Skeletal muscle cell (primary cell): ENCODE data around the gene DNAAF2.
"Not testable (repeated sequence)": the region's sequence is repeated elsewhere in the genome, so short reads cannot be mapped to it uniquely, and the experiment has no call there.

Experiments used
- DNase-seq: peaks from one replicate; pipeline ENCODE4 v3.0.0-alpha.2; 2010; ENCODE audit warnings: low read depth
- H3K4me3 ChIP-seq: 2 replicates; pipeline ENCODE4 v1.5.1; 2011; ENCODE audit warnings: low read depth, mild to moderate bottlenecking, control low read depth, low read length, moderate library complexity

Gene DNAAF2, protein sequence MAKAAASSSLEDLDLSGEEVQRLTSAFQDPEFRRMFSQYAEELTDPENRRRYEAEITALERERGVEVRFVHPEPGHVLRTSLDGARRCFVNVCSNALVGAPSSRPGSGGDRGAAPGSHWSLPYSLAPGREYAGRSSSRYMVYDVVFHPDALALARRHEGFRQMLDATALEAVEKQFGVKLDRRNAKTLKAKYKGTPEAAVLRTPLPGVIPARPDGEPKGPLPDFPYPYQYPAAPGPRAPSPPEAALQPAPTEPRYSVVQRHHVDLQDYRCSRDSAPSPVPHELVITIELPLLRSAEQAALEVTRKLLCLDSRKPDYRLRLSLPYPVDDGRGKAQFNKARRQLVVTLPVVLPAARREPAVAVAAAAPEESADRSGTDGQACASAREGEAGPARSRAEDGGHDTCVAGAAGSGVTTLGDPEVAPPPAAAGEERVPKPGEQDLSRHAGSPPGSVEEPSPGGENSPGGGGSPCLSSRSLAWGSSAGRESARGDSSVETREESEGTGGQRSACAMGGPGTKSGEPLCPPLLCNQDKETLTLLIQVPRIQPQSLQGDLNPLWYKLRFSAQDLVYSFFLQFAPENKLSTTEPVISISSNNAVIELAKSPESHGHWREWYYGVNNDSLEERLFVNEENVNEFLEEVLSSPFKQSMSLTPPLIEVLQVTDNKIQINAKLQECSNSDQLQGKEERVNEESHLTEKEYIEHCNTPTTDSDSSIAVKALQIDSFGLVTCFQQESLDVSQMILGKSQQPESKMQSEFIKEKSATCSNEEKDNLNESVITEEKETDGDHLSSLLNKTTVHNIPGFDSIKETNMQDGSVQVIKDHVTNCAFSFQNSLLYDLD

GRCh38 chr14:49634547-49635334 is at the start of gene DNAAF2:
Gene DNAAF2, minus strand, starts transcription at chr14:49635244. Its CDS starts 95 bp downstream, at chr14:49635149.
- H3K4me3 ChIP-seq, result peak within 1 kb of the TSS; percentile 97

GRCh38 chr14:49679271-49679670 is 44.2 kb upstream of the DNAAF2 start:
- no peak for DNase-seq
- H3K4me3 ChIP-seq, result no peak overlapping the region

More at GRCh38 chr14:49634547-49635334, at the start of gene DNAAF2:
- DNase-seq, result peak; percentile 23

DNA sequence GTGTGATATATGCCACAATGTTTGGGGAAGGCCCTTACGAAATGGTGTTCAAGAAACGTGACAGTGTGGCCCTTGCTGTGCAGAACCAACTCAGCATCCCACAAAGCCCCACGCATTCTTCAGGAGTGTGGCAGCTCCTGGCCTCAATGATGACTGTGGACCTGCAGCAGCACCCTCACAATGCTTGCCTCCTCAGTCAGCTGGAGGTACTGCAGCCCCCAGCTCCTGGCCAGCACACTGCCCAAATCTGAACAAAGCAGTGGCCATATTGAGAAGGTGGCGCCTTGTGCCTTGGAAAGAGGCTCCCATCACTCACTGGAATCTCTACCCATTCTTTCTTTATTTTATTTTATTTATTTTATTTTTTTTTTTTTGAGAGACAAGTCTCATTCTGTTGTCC is 42.6 kb upstream of the DNAAF2 start:
- H3K4me3 ChIP-seq, result no peak overlapping the region
- DNase-seq, result no peak

DNA sequence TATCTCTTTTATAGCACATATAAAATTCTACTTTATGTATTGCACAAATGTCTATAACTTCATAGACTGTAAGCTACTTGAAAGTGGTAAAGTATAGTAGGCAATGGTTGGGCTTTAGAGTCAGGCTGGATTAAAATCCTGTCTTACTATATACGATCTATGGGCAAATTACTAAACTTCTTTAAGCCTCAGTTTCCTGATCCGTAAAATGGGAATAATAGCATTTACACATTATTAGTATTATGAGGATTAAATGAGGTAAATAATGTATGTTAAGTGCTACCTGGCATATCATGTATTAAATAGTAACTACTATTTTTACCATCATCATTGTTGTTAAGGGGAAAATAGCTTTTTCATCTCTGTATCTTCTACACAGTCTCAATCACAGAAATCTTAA is 38.5 kb upstream of the DNAAF2 start:
- DNase-seq, result no peak
- H3K4me3 ChIP-seq, result no peak overlapping the region

DNA sequence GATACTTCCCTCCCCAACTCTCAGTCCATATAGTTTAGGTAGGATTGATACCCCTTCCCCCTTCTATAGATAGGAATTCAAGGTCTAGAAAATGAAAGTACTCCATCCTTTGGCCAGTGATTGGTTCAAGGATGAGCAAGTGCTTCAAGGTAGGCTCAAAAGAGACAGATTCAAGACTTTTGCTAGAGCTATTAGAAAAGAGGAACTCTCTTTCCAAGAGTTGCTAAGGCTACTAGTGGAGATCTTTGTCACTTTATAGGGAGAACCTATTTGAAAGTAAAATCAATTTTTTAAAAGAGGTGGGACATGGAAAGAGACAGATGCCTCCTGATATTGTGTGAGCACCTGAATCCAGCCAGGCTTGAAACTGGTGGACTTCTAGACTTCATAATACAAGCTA is 35.4 kb upstream of the DNAAF2 start:
- DNase-seq, result no peak
- no peak overlapping the region for H3K4me3 ChIP-seq

DNA sequence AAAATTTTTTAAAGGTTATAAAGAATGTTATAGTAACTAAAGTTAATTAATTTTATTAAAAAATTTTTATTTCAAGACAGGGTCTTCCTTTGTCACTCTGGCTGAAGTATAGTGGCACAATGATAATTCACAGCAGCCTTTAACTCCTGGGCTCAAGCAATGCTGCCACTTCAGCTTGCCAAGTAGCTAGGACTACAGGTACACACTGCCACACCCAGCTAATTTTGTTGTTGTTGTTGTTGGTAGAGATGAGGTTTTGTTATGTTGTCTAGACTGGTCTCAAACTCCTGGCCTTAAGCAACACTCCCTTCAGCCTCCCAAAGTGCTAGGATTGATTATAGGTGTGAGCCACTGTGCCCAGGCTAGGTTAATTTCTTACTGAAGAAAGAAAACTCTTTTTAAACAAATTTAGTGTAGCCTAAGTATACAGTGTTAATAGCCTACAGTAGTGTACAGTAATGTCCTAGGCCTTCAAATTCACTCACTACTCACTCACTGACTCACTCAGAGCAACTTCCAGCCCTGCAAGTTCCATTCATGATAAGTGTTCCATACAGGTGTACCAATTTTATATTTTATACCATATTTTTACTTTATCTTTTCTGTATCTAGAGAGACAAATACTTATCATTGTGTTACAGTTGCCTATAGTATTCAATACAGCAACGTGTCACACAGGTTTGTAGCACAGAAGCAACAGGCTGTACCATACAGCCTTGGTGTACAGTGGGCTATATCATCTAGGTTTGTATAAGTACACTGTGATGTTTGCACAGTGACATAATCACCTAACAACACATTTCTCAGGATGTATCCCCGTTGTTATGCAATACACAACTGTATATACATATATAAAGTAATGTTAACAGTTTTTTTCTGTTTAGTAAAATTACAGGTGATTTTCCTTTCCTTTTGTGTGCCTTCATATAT is 24.7 kb upstream of the DNAAF2 start:
- DNase-seq, result no peak

DNA sequence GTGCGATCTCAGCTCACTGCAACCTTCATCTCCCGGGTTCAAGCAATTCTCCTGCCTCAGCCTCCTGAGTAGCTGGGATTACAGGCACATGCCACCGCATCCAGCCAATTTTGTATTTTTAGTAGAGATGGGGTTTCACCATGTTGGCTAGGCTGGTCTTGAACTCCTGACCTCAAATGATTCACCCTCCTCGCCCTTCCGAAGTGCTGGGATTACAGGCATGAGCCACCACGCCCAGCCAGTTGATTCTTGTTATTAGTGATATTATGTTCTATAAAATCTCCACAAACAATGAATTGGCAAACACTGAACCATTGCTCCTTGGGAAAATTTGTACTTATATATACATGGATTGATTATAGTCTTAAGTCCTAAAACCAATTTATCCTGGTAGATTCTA is 22.5 kb upstream of the DNAAF2 start:
- DNase-seq, H3K4me3 ChIP-seq: not testable (repeated sequence)

More for the DNA sequence above, 24.7 kb upstream of the DNAAF2 start:
- no peak overlapping the region for H3K4me3 ChIP-seq

GRCh38 chr14:49654511-49654910 is 19.5 kb upstream of the DNAAF2 start:
- H3K4me3 ChIP-seq, result no peak overlapping the region
- no peak for DNase-seq

GRCh38 chr14:49653508-49653907 is 18.5 kb upstream of the DNAAF2 start:
- no peak overlapping the region for H3K4me3 ChIP-seq
- no peak for DNase-seq

- DNase-seq, result no peak
- no peak overlapping the region for H3K4me3 ChIP-seq
These were observed 7.1 kb upstream of the DNAAF2 start for GRCh38 chr14:49642163-49642562.

DNA sequence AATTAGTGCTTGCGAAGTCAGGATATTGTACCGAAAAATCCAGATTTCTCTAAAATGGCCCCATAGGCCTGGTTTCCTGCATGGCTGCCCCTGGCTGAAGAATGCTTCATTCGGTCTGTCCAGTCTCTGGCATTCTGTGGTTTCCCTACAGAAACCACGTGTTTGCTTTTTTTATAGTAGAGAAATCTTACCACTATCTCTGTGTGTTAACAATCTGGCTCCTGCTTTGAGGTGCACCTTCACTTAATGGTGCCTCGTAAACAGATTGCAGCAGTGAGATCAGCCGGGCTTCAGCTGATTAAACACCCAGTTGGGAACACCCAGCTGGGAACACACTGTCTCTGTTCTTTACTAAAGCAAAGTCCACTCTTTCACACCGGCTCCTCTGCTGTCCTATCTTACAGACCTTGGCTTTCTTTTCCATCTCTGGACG is 6.7 kb upstream of the DNAAF2 start:
- no peak overlapping the region for H3K4me3 ChIP-seq
- DNase-seq, result no peak

DNA sequence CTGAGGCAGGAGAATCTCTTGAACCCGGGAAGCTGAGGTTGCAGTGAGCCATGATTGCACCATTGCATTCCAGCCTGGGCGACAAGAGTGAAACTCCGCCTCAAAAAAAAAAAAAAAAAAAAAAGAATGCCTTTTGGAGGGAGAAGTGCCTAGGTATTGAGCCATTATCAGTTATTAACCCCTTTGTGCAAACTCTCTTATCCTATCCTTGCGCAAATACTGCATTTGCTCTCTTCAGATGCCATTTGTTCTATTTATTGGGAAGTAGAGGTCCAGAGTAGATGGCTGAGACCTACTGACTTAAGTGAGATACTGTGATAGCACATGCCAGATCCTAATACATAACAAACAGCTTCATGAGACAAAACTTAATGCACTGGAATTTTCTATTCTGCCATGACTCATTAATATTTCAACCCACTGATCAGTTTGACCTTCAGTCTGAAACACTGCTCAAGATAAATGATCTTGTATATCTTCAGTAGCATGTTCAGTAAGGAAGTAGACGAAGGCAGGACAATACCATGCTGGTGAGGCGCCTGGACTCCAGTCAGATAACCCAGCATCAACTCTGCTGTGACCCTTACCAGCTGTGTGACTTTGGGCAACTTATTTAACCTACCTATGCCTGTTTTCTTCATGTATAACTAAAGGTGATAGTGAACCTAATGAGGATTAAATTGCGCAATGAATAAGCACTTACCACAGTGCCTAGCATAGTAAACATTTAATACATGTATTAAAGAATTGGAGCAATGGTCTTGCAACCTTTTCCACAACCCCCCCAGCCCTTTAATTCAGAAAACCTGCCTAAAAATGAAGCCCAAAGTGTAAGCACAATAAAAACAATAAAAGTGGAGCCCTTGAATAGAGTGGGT is 5.7 kb upstream of the DNAAF2 start:
- DNase-seq, result no peak

GRCh38 chr14:49637534-49638078 is 2.6 kb upstream of the DNAAF2 start:
- H3K4me3 ChIP-seq, result no peak overlapping the region
- no peak for DNase-seq

More for the DNA sequence above, 5.7 kb upstream of the DNAAF2 start:
- no peak overlapping the region for H3K4me3 ChIP-seq

DNA sequence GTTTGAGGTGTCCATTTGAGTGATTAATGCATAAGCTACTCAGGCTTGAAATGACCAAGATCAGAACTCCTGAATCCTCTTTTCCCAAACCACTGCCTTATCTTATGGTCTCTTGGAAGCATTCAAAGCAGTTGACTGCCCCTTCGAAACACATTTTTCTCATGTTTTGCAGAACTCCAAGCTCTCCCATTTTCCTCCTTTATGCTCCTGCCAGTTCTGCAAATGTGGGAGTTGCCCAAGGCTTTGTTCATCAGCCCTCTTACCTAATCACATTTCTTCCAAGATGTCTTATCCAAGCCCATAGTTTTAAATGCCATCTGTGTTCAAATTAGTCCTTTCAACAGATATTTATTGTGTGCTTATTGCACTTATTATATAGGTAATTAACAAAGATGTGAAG is 1.8 kb upstream of the DNAAF2 start:
- no peak overlapping the region for H3K4me3 ChIP-seq
- no peak for DNase-seq

DNA sequence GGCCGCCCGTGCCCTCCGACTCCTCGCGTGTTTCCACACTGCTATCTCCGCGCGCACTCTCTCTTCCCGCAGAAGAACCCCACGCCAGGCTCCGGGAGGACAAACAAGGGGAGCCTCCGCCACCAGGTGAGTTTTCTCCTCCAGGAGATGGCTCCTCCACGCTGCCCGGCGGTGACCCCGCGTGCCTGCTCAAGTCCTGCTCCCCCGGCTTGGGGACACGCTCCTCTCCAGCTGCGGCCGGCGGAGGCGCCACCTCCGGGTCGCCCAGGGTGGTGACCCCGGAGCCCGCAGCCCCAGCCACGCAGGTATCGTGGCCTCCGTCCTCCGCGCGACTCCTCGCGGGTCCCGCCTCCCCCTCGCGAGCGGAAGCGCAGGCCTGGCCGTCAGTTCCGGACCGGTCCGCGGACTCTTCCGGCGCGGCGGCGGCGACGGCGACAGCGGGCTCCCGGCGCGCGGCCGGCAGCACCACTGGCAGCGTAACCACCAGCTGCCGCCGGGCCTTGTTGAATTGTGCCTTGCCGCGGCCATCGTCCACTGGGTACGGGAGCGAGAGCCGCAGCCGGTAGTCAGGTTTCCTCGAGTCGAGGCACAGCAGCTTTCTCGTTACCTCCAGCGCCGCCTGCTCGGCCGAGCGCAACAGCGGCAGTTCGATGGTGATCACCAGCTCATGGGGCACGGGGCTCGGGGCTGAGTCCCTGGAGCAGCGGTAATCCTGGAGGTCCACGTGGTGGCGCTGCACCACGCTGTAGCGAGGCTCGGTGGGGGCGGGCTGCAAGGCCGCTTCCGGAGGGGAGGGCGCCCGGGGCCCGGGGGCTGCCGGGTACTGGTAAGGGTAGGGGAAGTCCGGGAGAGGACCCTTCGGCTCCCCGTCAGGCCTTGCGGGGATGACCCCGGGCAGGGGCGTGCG is 1.2 kb downstream of the DNAAF2 start:
- peak; percentile 88 for DNase-seq
- H3K4me3 ChIP-seq, result peak overlapping the region; percentile 97

DNA sequence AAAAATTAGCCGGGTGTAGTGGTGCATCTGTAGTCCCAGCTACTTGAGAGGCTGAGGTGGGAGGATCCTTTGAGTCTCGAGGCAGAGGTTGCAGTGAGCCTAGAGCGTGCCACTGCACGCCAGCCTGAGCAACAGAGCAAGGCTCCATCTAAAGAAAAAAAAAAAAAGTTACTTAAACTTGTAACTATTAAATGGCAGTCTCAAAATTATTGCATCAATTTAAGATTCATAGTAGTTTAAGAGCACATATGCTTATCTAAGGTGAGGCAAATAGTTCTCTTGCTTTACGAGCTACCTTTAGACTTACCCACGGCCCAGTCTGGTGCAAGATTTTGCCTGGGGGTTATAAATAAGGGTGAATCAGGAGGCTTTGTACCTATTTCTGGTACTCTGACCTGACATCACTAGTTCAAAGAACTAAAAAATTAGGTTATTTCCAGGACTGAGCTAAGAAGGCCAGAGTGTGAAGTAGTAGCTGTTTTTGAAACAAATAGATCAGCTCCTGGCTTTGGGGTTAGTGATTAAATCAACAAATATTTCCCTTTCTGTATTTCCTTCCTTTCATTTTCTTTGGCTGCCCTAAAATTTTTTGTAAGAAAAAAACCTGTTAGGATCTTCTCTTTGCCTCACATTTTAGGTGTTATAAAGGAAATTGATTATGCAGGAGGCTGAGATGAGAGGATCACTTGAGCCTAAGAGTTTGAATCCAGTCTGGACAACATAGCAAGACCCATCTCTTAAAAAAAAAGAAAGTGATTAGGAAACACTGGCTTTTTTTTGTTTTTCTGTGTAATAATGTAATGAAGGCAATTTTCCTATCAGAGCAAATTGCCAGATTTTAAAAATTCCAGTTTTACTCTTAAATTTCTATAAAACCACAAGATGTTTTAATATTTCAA is 10.9 kb downstream of the DNAAF2 start:
- H3K4me3 ChIP-seq, result no peak overlapping the region
- DNase-seq, result no peak
